SU-DHL-6 (cell line): ENCODE results near the gene RRAD.

Experiments used
- H2AFZ ChIP-seq: fragments of 200-600 bp; sonication (generic); 2 replicates; pipeline ENCODE4 v1.6.1; 2014; ENCODE audit warnings: low read depth, mild to moderate bottlenecking, moderate library complexity, mixed read lengths, antibody characterized with exemption, low read length; ENCODE audit not compliant: severe bottlenecking
- H3F3A ChIP-seq: fragments of 200-600 bp; shearing (Covaris generic); 2 replicates; pipeline ENCODE4 v1.6.0; 2016; ENCODE audit warnings: antibody characterized with exemption, mild to moderate bottlenecking; ENCODE audit not compliant: insufficient read depth
- H3K27ac ChIP-seq: fragments of 200-600 bp; sonication (generic); 2 replicates; pipeline ENCODE4 v1.5.1; 2016; ENCODE audit warnings: low read depth, mild to moderate bottlenecking, low read length, moderate library complexity, mixed read lengths
- H3K27me3 ChIP-seq: fragments of 200-600 bp; sonication (generic), shearing (Covaris generic); 2 replicates; pipeline ENCODE4 v1.6.0; 2014; ENCODE audit warnings: mild to moderate bottlenecking, low read length
- H3K36me3 ChIP-seq: fragments of 200-600 bp; sonication (generic); 2 replicates; pipeline ENCODE4 v1.6.1; 2014; ENCODE audit warnings: mild to moderate bottlenecking, low read length, mixed read lengths
- H3K4me2 ChIP-seq: fragments of 300-600, 200-600 bp; shearing (Covaris generic), sonication (generic); 2 replicates; pipeline ENCODE4 v1.6.0; 2014; ENCODE audit warnings: low read length, low read depth, mild to moderate bottlenecking; ENCODE audit not compliant: poor library complexity, severe bottlenecking
- H3K4me3 ChIP-seq: fragments of 200-600 bp; sonication (generic); 2 replicates; pipeline ENCODE4 v1.5.1; 2014; ENCODE audit warnings: antibody characterized with exemption, low read length, mild to moderate bottlenecking, mixed read lengths; ENCODE audit not compliant: insufficient read depth, poor library complexity, severe bottlenecking
- H3K79me2 ChIP-seq: fragments of 200-600 bp; sonication (generic); 2 replicates; pipeline ENCODE4 v1.6.1; 2014; ENCODE audit warnings: mild to moderate bottlenecking, low read length, moderate library complexity; ENCODE audit not compliant: insufficient read depth
- H3K9ac ChIP-seq: fragments of 200-600 bp; sonication (generic); 2 replicates; pipeline ENCODE4 v1.7.0; 2014; ENCODE audit warnings: mild to moderate bottlenecking, low read length
- H3K9me2 ChIP-seq: fragments of 200-600 bp; sonication (generic); replicated peaks from 2 replicates; pipeline ENCODE4 v1.6.1; 2014; ENCODE audit warnings: low read length; ENCODE audit not compliant: insufficient read depth
- H3K9me3 ChIP-seq: fragments of 200-600 bp; sonication (generic); 2 replicates; pipeline ENCODE4 v1.6.1; 2014; ENCODE audit warnings: low read length, mixed read lengths; ENCODE audit not compliant: insufficient read depth
- H4K20me1 ChIP-seq: fragments of 200-600 bp; sonication (generic); 2 replicates; pipeline ENCODE4 v1.6.1; 2014; ENCODE audit warnings: low read depth, mild to moderate bottlenecking, antibody characterized with exemption, low read length, moderate library complexity, mixed read lengths
- EZH2phosphoT487 ChIP-seq: fragments of 200-600 bp; sonication (generic), shearing (Covaris generic); conservative IDR thresholded peaks from 2 replicates; pipeline ENCODE4 v1.6.1; 2018; ENCODE audit warnings: mild to moderate bottlenecking, antibody characterized with exemption, low read length, moderate library complexity, mixed read lengths
- TF ChIP-seq, protein P1 (sequence below): fragments of 200-600 bp; sonication (generic); IDR thresholded peaks from one replicate; pipeline ENCODE4 v1.5.1; 2017; ENCODE audit warnings: antibody characterized with exemption, mild to moderate bottlenecking, low read length, moderate library complexity; ENCODE audit not compliant: insufficient read depth, poor library complexity, severe bottlenecking

The RRAD gene

DNA sequence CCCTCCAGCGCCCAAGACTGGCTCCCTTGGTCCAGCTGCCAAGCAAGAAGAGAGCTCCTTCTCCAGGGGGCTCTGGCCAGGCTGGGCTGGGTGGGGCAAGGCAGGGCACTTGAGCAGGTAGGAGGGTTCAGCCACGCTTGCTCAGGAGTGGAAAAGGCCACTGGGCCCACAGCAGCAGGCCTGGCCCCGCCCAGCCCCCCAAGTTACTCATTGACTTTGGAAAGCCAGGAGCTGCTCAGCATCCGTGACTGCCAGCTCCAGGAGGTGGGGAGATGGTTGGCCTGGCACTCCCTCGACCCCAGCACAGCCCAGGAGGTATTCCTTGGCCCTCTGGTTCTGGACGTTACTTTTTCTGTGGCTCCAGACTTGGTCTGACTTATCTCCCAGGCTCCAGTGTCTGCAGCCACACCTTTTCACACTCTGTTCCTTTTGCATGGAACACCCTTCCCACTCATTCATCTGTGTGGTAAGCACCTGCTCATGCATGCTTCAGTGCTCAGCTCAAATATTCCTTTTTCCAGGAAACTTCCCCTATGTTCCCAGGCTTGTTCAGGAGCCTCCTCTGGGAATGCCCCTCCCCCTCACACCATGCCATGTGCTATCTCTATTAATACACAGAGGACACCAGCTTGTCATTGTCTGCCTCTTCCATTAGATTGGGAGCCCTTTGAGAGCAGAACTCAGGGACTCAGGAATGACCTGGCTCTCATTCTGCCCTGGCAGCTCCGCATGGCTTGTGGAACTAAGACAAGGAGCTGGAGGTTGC is 6.3 kb downstream of the RRAD start, which contains the start of gene CDH16:
Gene CDH16, minus strand, starts transcription at position 83 of the 766 bp plus-strand sequence. CDS start 820 bp downstream, outside the sequence.
- Histone ChIP-seq H3K4me2 (no peak within 1 kb of the TSS), H3F3A (no peaks in the 10 kb centered on the region), H3K27me3 (0 out of 2 replicates have a peak, but pooled peaks cover 2% of the 10 kb centered on the region), H3K4me3 (no peak within 1 kb of the TSS), H3K9me2 (no peaks in the 10 kb centered on the region), H3K9ac (no peak within 1 kb of the TSS), H3K79me2 (no peaks in the 10 kb centered on the region), H3K27ac (no peak within 1 kb of the TSS), H3K36me3 (no peaks in the 10 kb centered on the region), H3K9me3 (no peaks in the 10 kb centered on the region), H4K20me1 (no peaks in the 10 kb centered on the region), H2AFZ (no peak within 1 kb of the TSS)
- TF ChIP-seq EZH2phosphoT487 = no peak
- TF ChIP-seq, protein P1, sequence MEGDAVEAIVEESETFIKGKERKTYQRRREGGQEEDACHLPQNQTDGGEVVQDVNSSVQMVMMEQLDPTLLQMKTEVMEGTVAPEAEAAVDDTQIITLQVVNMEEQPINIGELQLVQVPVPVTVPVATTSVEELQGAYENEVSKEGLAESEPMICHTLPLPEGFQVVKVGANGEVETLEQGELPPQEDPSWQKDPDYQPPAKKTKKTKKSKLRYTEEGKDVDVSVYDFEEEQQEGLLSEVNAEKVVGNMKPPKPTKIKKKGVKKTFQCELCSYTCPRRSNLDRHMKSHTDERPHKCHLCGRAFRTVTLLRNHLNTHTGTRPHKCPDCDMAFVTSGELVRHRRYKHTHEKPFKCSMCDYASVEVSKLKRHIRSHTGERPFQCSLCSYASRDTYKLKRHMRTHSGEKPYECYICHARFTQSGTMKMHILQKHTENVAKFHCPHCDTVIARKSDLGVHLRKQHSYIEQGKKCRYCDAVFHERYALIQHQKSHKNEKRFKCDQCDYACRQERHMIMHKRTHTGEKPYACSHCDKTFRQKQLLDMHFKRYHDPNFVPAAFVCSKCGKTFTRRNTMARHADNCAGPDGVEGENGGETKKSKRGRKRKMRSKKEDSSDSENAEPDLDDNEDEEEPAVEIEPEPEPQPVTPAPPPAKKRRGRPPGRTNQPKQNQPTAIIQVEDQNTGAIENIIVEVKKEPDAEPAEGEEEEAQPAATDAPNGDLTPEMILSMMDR = no peak

DNA sequence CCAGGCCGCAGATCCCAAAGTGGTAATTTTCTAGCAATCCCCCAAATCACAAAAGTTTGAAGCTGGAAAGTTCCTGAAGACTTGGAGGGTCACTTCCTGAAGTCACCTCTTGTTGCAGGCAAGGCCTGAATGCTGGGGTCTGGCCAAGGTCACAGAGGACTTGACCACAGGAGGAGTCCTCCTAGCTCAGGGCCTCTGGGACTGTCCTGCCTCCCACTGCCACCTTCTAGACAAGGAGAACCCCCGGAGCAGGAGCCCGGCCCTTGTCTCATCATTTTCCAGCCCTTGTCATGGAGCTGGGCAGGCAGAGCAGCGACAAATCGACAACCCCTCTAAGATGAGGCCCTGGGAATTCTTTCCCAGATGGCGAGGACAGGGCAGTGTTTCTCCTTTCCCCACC is 7.0 kb downstream of the RRAD start:
- no peak overlapping the region for H3K4me3 ChIP-seq
- H3K79me2 ChIP-seq = no peaks in the 10 kb centered on the region
- no peak for TF ChIP-seq EZH2phosphoT487
- TF ChIP-seq, protein P1 = no peak
- H3K4me2 ChIP-seq = no peak overlapping the region
- no peak overlapping the region for H2AFZ ChIP-seq
- H3K27me3 ChIP-seq = 0 out of 2 replicates have a peak, but pooled peaks cover 2% of the 10 kb centered on the region
- no peak overlapping the region for H3K9ac ChIP-seq
- H4K20me1 ChIP-seq = no peaks in the 10 kb centered on the region
- no peaks in the 10 kb centered on the region for H3K9me2 ChIP-seq
- H3K36me3 ChIP-seq = no peaks in the 10 kb centered on the region
- H3F3A ChIP-seq = no peaks in the 10 kb centered on the region
- H3K27ac ChIP-seq = no peak overlapping the region
- H3K9me3 ChIP-seq = no peaks in the 10 kb centered on the region

DNA sequence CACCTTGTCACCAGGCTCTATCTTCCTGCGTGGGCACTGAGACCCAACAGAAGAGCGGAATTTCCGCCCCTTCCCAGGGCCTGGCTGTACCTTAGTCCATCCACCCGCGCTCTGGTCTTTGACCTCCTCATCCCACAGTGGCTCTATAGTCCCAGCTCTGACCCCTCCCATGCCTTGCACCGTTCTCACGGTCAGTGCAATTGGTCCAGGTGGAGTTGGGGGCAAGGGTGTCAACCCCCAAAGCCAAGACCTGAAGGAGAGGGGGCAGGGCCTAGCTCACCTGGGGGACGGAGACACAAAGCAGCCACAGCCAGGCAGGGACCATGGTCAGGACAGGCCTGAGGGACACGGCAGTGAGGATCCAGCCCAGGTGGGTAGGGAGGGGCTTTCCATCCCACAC is 7.6 kb downstream of the RRAD start:
- no peaks in the 10 kb centered on the region for H3K9me3 ChIP-seq
- no peak overlapping the region for H3K27ac ChIP-seq
- H3K79me2 ChIP-seq = no peaks in the 10 kb centered on the region
- TF ChIP-seq, protein P1 = no peak
- TF ChIP-seq EZH2phosphoT487 = no peak
- no peak overlapping the region for H3K9ac ChIP-seq
- H3K36me3 ChIP-seq = no peaks in the 10 kb centered on the region
- H3F3A ChIP-seq = no peaks in the 10 kb centered on the region
- H3K9me2 ChIP-seq = no peaks in the 10 kb centered on the region
- H4K20me1 ChIP-seq = no peaks in the 10 kb centered on the region
- no peak overlapping the region for H3K4me3 ChIP-seq
- 0 out of 2 replicates have a peak, but pooled peaks cover 2% of the 10 kb centered on the region for H3K27me3 ChIP-seq
- no peak overlapping the region for H2AFZ ChIP-seq
- H3K4me2 ChIP-seq = no peak overlapping the region
